ENCODE data around the gene C16orf96.

The C16orf96 gene

GRCh38 chr16:4574919-4575705 lies 19.0 kb downstream of the C16orf96 start:
- DNase-seq (ENCODE audit: low read depth): no peak
- no peak overlapping the region for H3K4me3 ChIP-seq (ENCODE audit: low read depth, low read length)
- no peak for TF ChIP-seq CTCF (IDR thresholded peaks at IDR 0.05; ENCODE audit: insufficient read depth, low read depth, low read length, missing control alignments)

- DNase-seq (ENCODE audit: low read depth): no peak
- no peak for TF ChIP-seq CTCF (IDR thresholded peaks at IDR 0.05; ENCODE audit: insufficient read depth, low read depth, low read length, missing control alignments)
- no peak overlapping the region for H3K4me3 ChIP-seq (ENCODE audit: low read depth, low read length)
Observed at GRCh38 chr16:4576008-4576407, 19.9 kb downstream of the C16orf96 start.

GRCh38 chr16:4578961-4579530 lies 22.9 kb downstream of the C16orf96 start:
- TF ChIP-seq CTCF (IDR thresholded peaks at IDR 0.05; ENCODE audit: insufficient read depth, low read depth, low read length, missing control alignments): no peak
- DNase-seq (ENCODE audit: low read depth): no peak
- H3K4me3 ChIP-seq (ENCODE audit: low read depth, low read length): no peak overlapping the region

GRCh38 chr16:4580250-4580649 lies 24.1 kb downstream of the C16orf96 start:
- no peak overlapping the region for H3K4me3 ChIP-seq (ENCODE audit: low read depth, low read length)
- no peak for DNase-seq (ENCODE audit: low read depth)
- no peak for TF ChIP-seq CTCF (IDR thresholded peaks at IDR 0.05; ENCODE audit: insufficient read depth, low read depth, low read length, missing control alignments)

GRCh38 chr16:4583906-4584305 lies 27.8 kb downstream of the C16orf96 start:
- no peak overlapping the region for H3K4me3 ChIP-seq (ENCODE audit: low read depth, low read length)
- DNase-seq (ENCODE audit: low read depth): no peak
- no peak for TF ChIP-seq CTCF (IDR thresholded peaks at IDR 0.05; ENCODE audit: insufficient read depth, low read depth, low read length, missing control alignments)

GRCh38 chr16:4586291-4586690 lies 30.2 kb downstream of the C16orf96 start:
- H3K4me3 ChIP-seq (ENCODE audit: low read depth, low read length): no peak overlapping the region
- TF ChIP-seq CTCF (IDR thresholded peaks at IDR 0.05; ENCODE audit: insufficient read depth, low read depth, low read length, missing control alignments): no peak
- DNase-seq (ENCODE audit: low read depth): no peak
